GM18505 (cell line): ENCODE data around the gene DNAH1.

Experiments used
- ATAC-seq: cut with Tn5 transposase; IDR thresholded peaks from one replicate; pipeline ENCODE4 v1.9.1; 2021; ENCODE audit not compliant: unreplicated experiment
- POLR2A ChIP-seq: IDR thresholded peaks from 4 replicates; pipeline ENCODE4 v1.6.1; 2011; ENCODE audit warnings: borderline replicate concordance; ENCODE audit not compliant: insufficient read depth, insufficient read length; ENCODE audit errors: extremely low read depth

Gene DNAH1

GRCh38 chr3:52346623-52347530, 30.8 kb downstream of the DNAH1 start:
- TF ChIP-seq POLR2A = no peak
- no peak for ATAC-seq

GRCh38 chr3:52347716-52348635, 31.9 kb downstream of the DNAH1 start:
- ATAC-seq = no peak
- TF ChIP-seq POLR2A = no peak

- no peak for TF ChIP-seq POLR2A
- ATAC-seq = no peak
Observed at GRCh38 chr3:52349131-52349530, 33.0 kb downstream of the DNAH1 start.

- TF ChIP-seq POLR2A = no peak
- no peak for ATAC-seq
Observed at GRCh38 chr3:52349611-52350395, 33.7 kb downstream of the DNAH1 start.

GRCh38 chr3:52350416-52350815, 34.3 kb downstream of the DNAH1 start:
- ATAC-seq = no peak
- no peak for TF ChIP-seq POLR2A

- TF ChIP-seq POLR2A = no peak
- no peak for ATAC-seq
Observed at GRCh38 chr3:52350981-52351761, 35.1 kb downstream of the DNAH1 start.

- no peak for ATAC-seq
- TF ChIP-seq POLR2A = no peak
Observed at GRCh38 chr3:52351762-52352368, 35.7 kb downstream of the DNAH1 start.

- ATAC-seq = no peak
- TF ChIP-seq POLR2A = no peak
Observed at GRCh38 chr3:52352566-52352965, 36.4 kb downstream of the DNAH1 start.

GRCh38 chr3:52353291-52353855, 37.3 kb downstream of the DNAH1 start:
- TF ChIP-seq POLR2A = no peak
- no peak for ATAC-seq

- no peak for ATAC-seq
- no peak for TF ChIP-seq POLR2A
Observed at GRCh38 chr3:52354676-52355075, 38.6 kb downstream of the DNAH1 start.

- ATAC-seq = no peak
- no peak for TF ChIP-seq POLR2A
Observed at GRCh38 chr3:52355526-52355925, 39.4 kb downstream of the DNAH1 start.
